Gastroesophageal sphincter (tissue), 4 donors: ENCODE results near the gene PROSER2. TPM values are rescaled to one million over a fixed set of nuclear protein-coding genes. Genes with fewer than 3 reads are reported as not detected.
"Not testable (repeated sequence)": the region's sequence is repeated elsewhere in the genome, so short reads cannot be mapped to it uniquely, and the experiment has no call there.

Experiments
- ATAC-seq: fragments of 150-250 bp; one replicate; pipeline ENCODE4 v1.9.1; 2016; ENCODE audit warnings: mild to moderate bottlenecking, moderate library complexity
- H3K27ac ChIP-seq, 4 donors: fragments of 200-600 bp; sonication (generic) in 3 of 4; 1 replicate in 3 of 4; 2 replicates in 1 of 4; pipeline ENCODE4 v1.5.1; 2016 to 2019
- H3K27me3 ChIP-seq: fragments of 200-600 bp; sonication (generic); one replicate; pipeline ENCODE4 v1.5.1; 2019
- H3K36me3 ChIP-seq, 2 donors: fragments of 200-600 bp; sonication (generic); one replicate each; pipeline ENCODE4 v1.5.1; 2019; ENCODE audit warnings: control low read depth in 1 of 2
- H3K4me1 ChIP-seq, 3 donors: fragments of 200-600 bp; sonication (generic); 1 replicate in 2 of 3; 2 replicates in 1 of 3; pipeline ENCODE4 v1.5.1; 2016 to 2019; ENCODE audit warnings: control low read depth in 2 of 3
- H3K4me3 ChIP-seq, 2 donors: fragments of 200-600 bp; sonication (generic); one replicate each; pipeline ENCODE4 v1.5.1; 2019; ENCODE audit warnings: mild to moderate bottlenecking in 1 of 2, moderate library complexity in 1 of 2
- H3K9me3 ChIP-seq, 3 donors: fragments of 200-600 bp; sonication (generic); one replicate each; pipeline ENCODE4 v1.5.1; 2017 to 2019; ENCODE audit warnings: control low read depth in 2 of 3
- EP300 ChIP-seq: sonication (generic); formaldehyde crosslinking; IDR thresholded peaks from one replicate; pipeline ENCODE4 v1.6.1; 2017; ENCODE audit warnings: antibody characterized with exemption, mild to moderate bottlenecking
- POLR2A ChIP-seq, 2 donors: fragments of 450-650 bp; IDR thresholded peaks; one replicate each; pipeline ENCODE4 v1.6.1; 2017; ENCODE audit warnings: antibody characterized with exemption in 2 of 2, mild to moderate bottlenecking in 2 of 2, moderate library complexity in 1 of 2
- POLR2AphosphoS5 ChIP-seq: sonication (generic); formaldehyde crosslinking; IDR thresholded peaks from one replicate; pipeline ENCODE4 v1.6.1; 2017; ENCODE audit warnings: antibody characterized with exemption
- WGBS, 2 donors: methylation state at CpG; one replicate each; pipeline ENCODE4 v1.1.5; 2018; ENCODE audit warnings: low coverage in 1 of 2; 5-methylcytosine and 5-hydroxymethylcytosine counted together
- total RNA-seq, 4 donors: library from RNA; depleted of rRNA; stranded (reverse); fragments of >200 nt; gene quantifications; one replicate each; pipeline ENCODE4 v1.1.0, GENCODE V29; 2016
- TF ChIP-seq, protein P1 (sequence below), 4 experiments: fragments of 200-600 bp in 2 of 4; fragments of 450-650 bp in 2 of 4; sonication (generic) in 1 of 4; IDR thresholded peaks; one replicate each; pipeline ENCODE4 v1.5.1; 2017 to 2019; ENCODE audit warnings: antibody characterized with exemption in 4 of 4, mild to moderate bottlenecking in 2 of 4, moderate library complexity in 2 of 4

The PROSER2 gene
- total RNA-seq, 4 donors from 2014 or later, result 0.62 to 10.3 (median 1.8) TPM

DNA sequence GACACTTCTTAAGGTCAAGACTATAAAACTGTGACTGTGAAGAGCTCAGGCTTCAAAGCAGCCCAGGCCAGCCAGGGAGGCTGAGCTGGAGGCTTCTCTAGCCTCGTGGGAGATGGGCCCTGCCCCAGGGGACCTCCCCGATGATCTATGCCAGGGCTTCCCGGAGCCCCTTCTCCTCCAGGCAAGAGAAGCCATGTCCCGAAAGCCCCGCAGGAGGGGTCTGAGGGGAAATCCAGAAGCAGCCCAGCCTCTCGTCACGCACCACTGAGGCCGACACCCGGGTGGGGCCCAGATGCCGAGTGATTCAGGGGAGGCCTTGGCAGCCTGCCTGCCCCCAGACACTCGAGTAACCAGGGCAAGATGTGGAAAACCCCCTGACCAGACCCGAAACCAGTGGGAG lies 63.7 kb downstream of the PROSER2 start:
- TF ChIP-seq POLR2A (IDR thresholded peaks at IDR 0.05) (no peak), EP300 (no peak), POLR2AphosphoS5 (no peak)
- TF ChIP-seq, protein P1, sequence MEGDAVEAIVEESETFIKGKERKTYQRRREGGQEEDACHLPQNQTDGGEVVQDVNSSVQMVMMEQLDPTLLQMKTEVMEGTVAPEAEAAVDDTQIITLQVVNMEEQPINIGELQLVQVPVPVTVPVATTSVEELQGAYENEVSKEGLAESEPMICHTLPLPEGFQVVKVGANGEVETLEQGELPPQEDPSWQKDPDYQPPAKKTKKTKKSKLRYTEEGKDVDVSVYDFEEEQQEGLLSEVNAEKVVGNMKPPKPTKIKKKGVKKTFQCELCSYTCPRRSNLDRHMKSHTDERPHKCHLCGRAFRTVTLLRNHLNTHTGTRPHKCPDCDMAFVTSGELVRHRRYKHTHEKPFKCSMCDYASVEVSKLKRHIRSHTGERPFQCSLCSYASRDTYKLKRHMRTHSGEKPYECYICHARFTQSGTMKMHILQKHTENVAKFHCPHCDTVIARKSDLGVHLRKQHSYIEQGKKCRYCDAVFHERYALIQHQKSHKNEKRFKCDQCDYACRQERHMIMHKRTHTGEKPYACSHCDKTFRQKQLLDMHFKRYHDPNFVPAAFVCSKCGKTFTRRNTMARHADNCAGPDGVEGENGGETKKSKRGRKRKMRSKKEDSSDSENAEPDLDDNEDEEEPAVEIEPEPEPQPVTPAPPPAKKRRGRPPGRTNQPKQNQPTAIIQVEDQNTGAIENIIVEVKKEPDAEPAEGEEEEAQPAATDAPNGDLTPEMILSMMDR (IDR thresholded peaks at IDR 0.05), result no peak
- H3K4me1 ChIP-seq, result no peaks in the 10 kb centered on the region
- H3K27me3 ChIP-seq, result no peaks in the 10 kb centered on the region
- H3K9me3 ChIP-seq, result no peaks in the 10 kb centered on the region
- no peak for ATAC-seq
- H3K4me3 ChIP-seq, result no peak overlapping the region
- H3K27ac ChIP-seq, result no peak overlapping the region
- WGBS, 2 donors, result no CpG with 5 or more reads among the region's 12 CpGs
- H3K36me3 ChIP-seq, result no peaks in the 10 kb centered on the region

DNA sequence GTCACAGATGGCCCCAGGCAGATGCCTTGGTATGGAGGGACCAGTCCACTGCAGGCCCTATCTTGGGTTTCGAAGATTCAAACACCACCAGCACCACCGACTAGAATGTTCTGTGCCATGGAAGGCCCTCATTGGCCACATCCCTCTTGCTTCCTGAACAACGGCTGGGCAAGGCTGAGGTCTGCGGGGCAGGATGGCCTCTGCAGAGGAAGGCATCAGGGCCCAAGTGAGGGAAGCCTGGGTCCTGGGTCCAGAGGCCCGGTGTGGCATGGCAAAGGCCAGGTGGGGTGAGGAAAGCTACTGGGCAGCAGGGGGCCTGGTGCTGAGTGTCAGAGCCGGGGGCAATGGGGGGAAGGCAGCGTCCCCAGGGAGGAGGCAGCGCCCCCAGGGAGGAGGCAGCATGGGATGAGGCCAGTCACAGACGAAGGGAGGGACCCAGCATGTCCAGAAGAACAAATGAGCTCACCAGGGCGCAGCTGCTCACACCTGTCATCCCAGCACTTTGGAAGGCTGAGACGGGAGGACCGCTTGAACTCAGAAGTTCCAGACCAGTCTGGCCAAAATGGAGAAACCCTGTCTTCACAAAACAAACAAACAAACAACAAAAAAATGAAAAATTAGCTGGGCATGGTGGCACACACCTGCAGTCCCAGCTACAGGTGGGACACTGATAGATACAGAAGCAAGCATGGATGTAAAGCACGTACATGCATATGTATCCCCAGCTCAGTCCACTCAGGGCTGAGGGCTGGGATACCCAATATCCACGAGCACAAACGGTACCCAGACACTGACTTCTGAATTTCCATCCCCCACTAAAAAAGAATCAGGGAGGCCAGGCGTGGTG lies 64.4 kb downstream of the PROSER2 start:
- Histone ChIP-seq H3K27ac (no peak overlapping the region), H3K27me3 (no peaks in the 10 kb centered on the region), H3K4me1 (no peaks in the 10 kb centered on the region), H3K4me3 (no peak overlapping the region), H3K9me3 (no peaks in the 10 kb centered on the region), H3K36me3 (no peaks in the 10 kb centered on the region)
- TF ChIP-seq POLR2A (IDR thresholded peaks at IDR 0.05) (no peak), POLR2AphosphoS5 (no peak), EP300 (no peak)
- TF ChIP-seq, protein P1 (IDR thresholded peaks at IDR 0.05), result no peak
- 94 to 100% methylated on average over 2 to 8 of the region's 16 CpGs for WGBS, 2 donors
- ATAC-seq, result no peak

DNA sequence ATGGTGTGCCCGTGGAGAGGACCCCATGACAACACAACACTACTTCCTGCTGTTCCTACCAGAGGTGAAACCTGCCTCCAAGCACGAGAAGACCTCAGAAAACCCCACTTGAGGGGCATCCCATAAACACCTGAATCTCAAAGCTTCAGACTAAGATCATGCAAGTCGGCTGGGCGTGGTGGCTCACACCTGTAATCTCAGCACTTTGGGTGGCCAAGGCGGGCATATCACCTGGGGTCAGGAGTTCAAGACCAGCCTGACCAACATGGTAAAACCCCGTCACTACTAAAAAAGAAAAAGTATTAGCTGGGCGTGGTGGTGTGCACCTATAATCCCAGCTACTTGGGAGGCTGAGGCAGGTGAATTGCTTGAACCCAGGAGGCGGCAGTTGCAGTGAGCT lies 66.1 kb downstream of the PROSER2 start:
- 56 to 73% methylated on average over 2 to 3 of the region's 8 CpGs for WGBS, 2 donors

DNA sequence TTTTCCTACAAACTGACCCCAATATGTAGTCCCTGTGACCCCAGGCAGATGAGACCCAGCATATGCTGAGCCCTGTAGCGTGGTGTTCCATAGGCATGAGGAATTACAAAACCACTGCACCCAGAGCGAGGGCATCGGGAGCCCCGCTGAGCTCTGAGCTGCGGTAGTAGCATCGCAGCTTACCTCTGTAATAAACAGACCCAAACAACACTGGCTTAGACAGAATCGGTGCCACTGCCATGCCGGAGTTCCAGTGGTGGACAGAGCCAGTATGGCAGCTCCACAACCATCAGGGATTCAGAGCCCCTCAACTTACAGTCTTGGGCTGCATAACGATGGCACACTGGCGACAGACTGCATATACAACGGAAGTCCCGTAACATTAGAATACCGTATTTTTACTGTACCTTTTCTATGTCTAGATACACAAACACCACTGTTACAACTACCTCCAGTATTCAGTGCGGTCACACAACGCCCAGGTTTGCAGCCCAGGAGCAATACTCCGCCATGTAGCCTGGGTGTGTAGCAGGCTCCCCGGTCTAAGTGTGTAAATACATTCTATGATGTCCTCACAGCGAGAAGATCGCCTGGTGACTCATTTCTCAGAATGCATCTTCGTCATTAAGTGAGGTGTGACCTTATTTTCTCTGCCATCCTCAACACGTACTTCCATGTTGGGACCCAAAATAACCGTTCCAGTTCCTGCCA lies 68.8 kb downstream of the PROSER2 start:
- Histone ChIP-seq H3K4me1 (no peaks in the 10 kb centered on the region), H3K4me3 (no peak overlapping the region), H3K36me3 (no peaks in the 10 kb centered on the region), H3K9me3 (no peaks in the 10 kb centered on the region), H3K27ac (no peak overlapping the region), H3K27me3 (no peaks in the 10 kb centered on the region)
- no peak for ATAC-seq
- 91 to 100% methylated on average over 2 to 15 of the region's 22 CpGs for WGBS, 2 donors
- TF ChIP-seq EP300 (no peak), POLR2A (IDR thresholded peaks at IDR 0.05) (no peak), POLR2AphosphoS5 (no peak)
- TF ChIP-seq, protein P1 (IDR thresholded peaks at IDR 0.05), result no peak

More for the DNA sequence above, 66.1 kb downstream of the PROSER2 start:
- H3K9me3 ChIP-seq, H3K27ac ChIP-seq, H3K4me3 ChIP-seq, ATAC-seq, H3K4me1 ChIP-seq, H3K36me3 ChIP-seq, H3K27me3 ChIP-seq: not testable (repeated sequence)

GRCh38 chr10:11893749-11894278 lies 70.7 kb downstream of the PROSER2 start:
- TF ChIP-seq POLR2AphosphoS5, result no peak
- no peak for TF ChIP-seq EP300
- TF ChIP-seq POLR2A (IDR thresholded peaks at IDR 0.05), result no peak
- TF ChIP-seq, protein P1 (IDR thresholded peaks at IDR 0.05), result no peak
- ATAC-seq, result no peak
- no peaks in the 10 kb centered on the region for H3K36me3 ChIP-seq
- no peaks in the 10 kb centered on the region for H3K27me3 ChIP-seq
- 96 to 97% methylated on average over 5 of the region's 22 CpGs for WGBS, 2 donors
- H3K9me3 ChIP-seq, result no peaks in the 10 kb centered on the region
- no peak overlapping the region for H3K27ac ChIP-seq
- no peak overlapping the region for H3K4me3 ChIP-seq
- H3K4me1 ChIP-seq, result no peaks in the 10 kb centered on the region
